Naive thymus-derived CD4-positive, alpha-beta T cell (primary cell): Measurements from ENCODE around the gene BARD1. TPM values are rescaled to one million over a fixed set of nuclear protein-coding genes. Genes with fewer than 3 reads are reported as not detected.

Experiments
- ATAC-seq: fragments of 150-1000 bp; cut with Tn5 transposase; 2 replicates; pipeline ENCODE4 v1.10.0; 2021; ENCODE audit warnings: mild to moderate bottlenecking, moderate library complexity
- CTCF ChIA-PET: fragments of 350-600 bp; sonication (Branson Sonifier 250); formaldehyde crosslinking; loops from one replicate; lab custom pipeline; 2021; ENCODE audit warnings: antibody characterized with exemption; lab: Charles Lee
- POLR2A ChIA-PET: fragments of 350-600 bp; sonication (Branson Sonifier 250); formaldehyde crosslinking; loops from one replicate; lab custom pipeline; 2021; ENCODE audit warnings: antibody characterized with exemption, inconsistent platforms; lab: Charles Lee
- DNase-seq, 9 donors: peaks; one replicate each; pipeline versions ENCODE4 v3.0.0 to v3.0.0-alpha.2; 2020 to 2022; ENCODE audit warnings: mixed read lengths in 1 of 9
- H3K27ac ChIP-seq: one replicate; pipeline ENCODE4 v1.7.0; 2013; ENCODE audit warnings: mild to moderate bottlenecking, low read depth, low read length, moderate library complexity
- H3K27me3 ChIP-seq, 2 donors: one replicate each; pipeline ENCODE4 v1.7.0; 2013; ENCODE audit warnings: low read length in 2 of 2, mild to moderate bottlenecking in 2 of 2, moderate library complexity in 2 of 2; ENCODE audit not compliant: control insufficient read depth in 2 of 2, insufficient read depth in 2 of 2
- H3K36me3 ChIP-seq, 3 experiments: 1 replicate in 2 of 3; 2 replicates in 1 of 3; pipeline ENCODE4 v1.7.0; 2013; ENCODE audit warnings: low read length in 3 of 3, mild to moderate bottlenecking in 3 of 3, moderate library complexity in 1 of 3; ENCODE audit not compliant: insufficient read depth in 3 of 3, control insufficient read depth in 2 of 3
- H3K4me1 ChIP-seq, 2 donors: one replicate each; pipeline ENCODE4 v1.7.0; 2013; ENCODE audit warnings: low read length in 2 of 2, mild to moderate bottlenecking in 2 of 2, moderate library complexity in 1 of 2; ENCODE audit not compliant: control insufficient read depth in 2 of 2, insufficient read depth in 2 of 2
- H3K4me3 ChIP-seq: 2 replicates; pipeline ENCODE4 v1.7.0; 2013; ENCODE audit warnings: mild to moderate bottlenecking, low read length
- H3K9me3 ChIP-seq, 3 experiments: 1 replicate in 2 of 3; 2 replicates in 1 of 3; pipeline ENCODE4 v1.7.0; 2013; ENCODE audit warnings: low read length in 3 of 3; ENCODE audit not compliant: control insufficient read depth in 2 of 3
- H3K27ac Mint-ChIP-seq, 9 donors: one replicate each; pipeline ENCODE4 v1.8.0; 2020 to 2022; ENCODE audit warnings: mixed read lengths in 9 of 9, mild to moderate bottlenecking in 8 of 9, moderate library complexity in 5 of 9, inconsistent platforms in 2 of 9
- H3K27me3 Mint-ChIP-seq, 5 donors: one replicate each; pipeline ENCODE4 v1.8.0; 2021 to 2022; ENCODE audit warnings: mixed read lengths in 5 of 5, mild to moderate bottlenecking in 1 of 5
- H3K36me3 Mint-ChIP-seq, 5 donors: one replicate each; pipeline ENCODE4 v1.8.0; 2020 to 2022; ENCODE audit warnings: mixed read lengths in 5 of 5, mild to moderate bottlenecking in 3 of 5, inconsistent platforms in 1 of 5
- H3K4me1 Mint-ChIP-seq, 7 donors: one replicate each; pipeline ENCODE4 v1.8.0; 2020 to 2022; ENCODE audit warnings: mixed read lengths in 7 of 7, mild to moderate bottlenecking in 3 of 7, inconsistent platforms in 1 of 7
- H3K4me3 Mint-ChIP-seq, 10 donors: one replicate each; pipeline ENCODE4 v1.8.0; 2020 to 2022; ENCODE audit warnings: mild to moderate bottlenecking in 10 of 10, mixed read lengths in 10 of 10, moderate library complexity in 6 of 10, inconsistent platforms in 2 of 10
- H3K9me3 Mint-ChIP-seq, 11 donors: one replicate each; pipeline ENCODE4 v1.8.0; 2020 to 2022; ENCODE audit warnings: mixed read lengths in 11 of 11, mild to moderate bottlenecking in 4 of 11, inconsistent platforms in 1 of 11, moderate library complexity in 1 of 11
- intact Hi-C, 2 donors: fragments of 100-400 bp; cut with micrococcal nuclease; formaldehyde crosslinking; loops; one replicate each; pipeline ENCODE4 v1.15.1; 2023
- polyA plus RNA-seq, 2 donors: library from polyadenylated mRNA; unstranded; fragments of 300-500 nt; fragmentation: Illumina TruSeq; gene quantifications; one replicate each; pipeline ENCODE4 v1.2.3, GENCODE V29; 2021
- total RNA-seq, 6 experiments: library from RNA in 5 of 6; stranded (reverse) in 5 of 6; gene quantifications; 1 replicate in 5 of 6; 2 replicates in 1 of 6; pipeline ENCODE4 v1.2.3 and lab custom pipeline; 2021 to 2026

The BARD1 gene
- total RNA-seq: 10 to 100 TPM in 1 of 5 experiments, 1 to 10 TPM in 4; 4.5 to 35.9 (median 5.4) TPM
- polyA plus RNA-seq: 1 to 10 TPM; 2.8 to 4.1 TPM
- 5.2 reads per million, percentile 25 among the genes with 10 or more reads in this experiment for total RNA-seq (lab: John Stamatoyannopoulos, UW)

DNA sequence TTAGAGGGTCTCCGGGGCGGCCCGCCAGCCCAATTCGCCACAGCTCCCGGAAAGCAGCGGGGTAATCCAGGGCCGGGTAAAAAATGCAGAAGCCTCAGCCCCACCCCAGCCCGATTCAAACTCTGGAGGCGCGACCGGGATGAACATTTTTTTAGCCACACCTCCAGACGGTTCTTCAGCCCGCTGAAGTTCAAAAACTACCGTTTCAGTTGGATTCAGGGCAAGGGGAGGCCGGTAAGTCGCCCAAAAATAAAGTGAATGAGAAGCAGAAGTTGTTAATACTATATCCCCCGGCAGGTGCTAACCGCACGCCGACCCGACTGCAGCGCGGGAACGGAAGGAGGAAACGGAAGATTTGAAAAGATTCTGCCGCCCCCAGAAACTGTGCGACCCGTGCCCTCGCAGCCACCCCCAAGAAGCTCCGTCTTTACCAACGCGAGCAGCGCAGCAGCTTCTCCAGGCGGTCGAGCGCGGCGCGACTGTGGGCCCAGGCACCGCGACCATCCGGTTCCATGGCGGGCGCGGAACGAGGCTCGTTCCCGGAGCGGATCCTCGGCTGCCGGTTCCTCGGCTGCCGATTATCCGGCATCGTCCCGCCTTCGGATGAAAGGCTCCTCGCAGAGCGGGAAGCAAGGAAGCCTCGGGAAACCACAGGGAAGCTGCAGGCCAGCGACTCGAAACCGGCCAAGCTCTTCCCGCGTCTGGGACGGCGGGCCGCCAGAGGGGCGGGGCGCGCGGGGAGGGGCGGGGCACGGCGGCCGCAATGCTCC lies at the start of gene BARD1:
Gene BARD1 (minus strand): TSS at position 703 of the 770 bp plus-strand sequence. CDS start 114 bp downstream, at position 589.
- Histone ChIP-seq H3K36me3 (peaks cover 0 to 5% (median 0%) of the 10 kb centered on the region in 3 experiments), H3K9me3 (no peaks in the 10 kb centered on the region), H3K4me1 (peaks cover 0 to 7% of the 10 kb centered on the region in 2 donors), H3K27ac (peak within 1 kb of the TSS; percentile 72), H3K27me3 (no peaks in the 10 kb centered on the region), H3K4me3 (peak within 1 kb of the TSS; percentile 75)
- H3K36me3 Mint-ChIP-seq: no peaks in the 10 kb centered on the region
- peak within 1 kb of the TSS; percentile 79 to 96 (median 89) for H3K27ac Mint-ChIP-seq
- H3K9me3 Mint-ChIP-seq: no peaks in the 10 kb centered on the region
- intact Hi-C loops: loop anchor here (1.0 to 10.0 kb wide), 16 partner anchors 9 to 1688 kb away; partner anchors contain the start of genes ATIC (in 2 of the 2), PECR (in 2 of the 2), SPAG16 (in 2 of the 2) and TMEM169 (in 2 of the 2)
- CTCF ChIA-PET: interaction anchor here (0.5 to 0.7 kb wide), 2 partner anchors 20 to 128 kb away, joined by 3 to 4 read pairs; no protein-coding TSS in a partner anchor
- DNase-seq (peak in 7 of 9 donors; percentile 51 to 63 (median 61)), ATAC-seq (peak; percentile 34)
- peaks cover 10 to 49% (median 35%) of the 10 kb centered on the region in 7 donors for H3K4me1 Mint-ChIP-seq
- POLR2A ChIA-PET: no interaction called here
- H3K27me3 Mint-ChIP-seq: peaks cover 0 to 21% (median 6%) of the 10 kb centered on the region in 5 donors
- H3K4me3 Mint-ChIP-seq: peak within 1 kb of the TSS; percentile 88 to 98 (median 96)

DNA sequence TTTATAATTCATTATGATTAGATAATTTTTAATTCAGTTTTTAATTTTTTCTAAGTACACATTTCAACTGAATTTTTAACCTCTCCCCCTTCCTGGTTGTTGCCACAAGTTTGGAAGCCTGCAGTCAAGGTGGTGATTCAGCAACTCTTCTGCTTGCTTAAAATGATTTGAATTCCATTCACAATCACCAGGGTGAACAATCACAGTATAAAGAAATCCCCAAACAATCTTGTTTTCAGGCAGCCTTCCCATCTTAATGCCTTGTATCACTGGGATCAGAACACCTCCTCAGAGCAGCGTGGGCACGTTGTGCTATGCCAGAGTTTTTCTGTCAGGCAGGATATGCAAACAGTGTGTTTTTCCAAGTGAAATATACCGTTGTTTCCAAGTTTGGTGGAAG lies 46.7 kb upstream of the BARD1 start:
- H3K27me3 Mint-ChIP-seq: peaks cover 0 to 9% (median 5%) of the 10 kb centered on the region in 5 donors
- H3K4me3 ChIP-seq: no peak overlapping the region
- H3K9me3 Mint-ChIP-seq: no peaks in the 10 kb centered on the region
- no peaks in the 10 kb centered on the region for H3K9me3 ChIP-seq
- ChIA-PET POLR2A (no interaction called here), CTCF (no interaction called here)
- H3K36me3 Mint-ChIP-seq: no peaks in the 10 kb centered on the region
- ATAC-seq: no peak
- H3K4me3 Mint-ChIP-seq: no peak overlapping the region
- H3K27ac ChIP-seq: no peak overlapping the region
- intact Hi-C loops: no loop called here
- no peak overlapping the region for H3K27ac Mint-ChIP-seq
- no peaks in the 10 kb centered on the region for H3K27me3 ChIP-seq
- no peaks in the 10 kb centered on the region for H3K4me1 Mint-ChIP-seq
- H3K4me1 ChIP-seq: no peaks in the 10 kb centered on the region
- DNase-seq: no peak
- H3K36me3 ChIP-seq: no peaks in the 10 kb centered on the region

DNA sequence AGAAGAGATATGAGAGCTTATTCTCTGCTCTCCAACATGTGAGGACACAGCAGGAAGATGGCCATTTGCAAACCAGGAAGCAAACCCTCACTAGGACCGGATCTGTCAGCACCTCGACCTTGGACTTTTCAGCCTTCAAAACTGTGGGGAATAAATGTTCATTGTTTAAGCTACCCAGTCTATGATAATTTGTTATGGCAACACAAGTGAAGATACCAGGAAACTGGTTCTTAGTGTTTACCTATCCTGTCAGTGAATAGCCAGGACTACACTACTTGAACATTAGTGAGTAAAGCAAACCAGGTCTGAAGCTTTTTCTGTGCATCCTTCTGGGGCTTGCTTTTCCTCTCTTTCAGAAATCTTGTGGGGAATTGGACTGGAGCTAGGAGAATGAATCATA lies 44.4 kb upstream of the BARD1 start:
- H3K36me3 ChIP-seq: no peaks in the 10 kb centered on the region
- DNase-seq (no peak), ATAC-seq (no peak)
- H3K27ac ChIP-seq: no peak overlapping the region
- H3K9me3 ChIP-seq: no peaks in the 10 kb centered on the region
- H3K4me3 ChIP-seq: no peak overlapping the region
- H3K4me3 Mint-ChIP-seq: no peak overlapping the region
- H3K27ac Mint-ChIP-seq: no peak overlapping the region
- no peaks in the 10 kb centered on the region for H3K4me1 Mint-ChIP-seq
- H3K27me3 Mint-ChIP-seq: peaks cover 0 to 7% (median 3%) of the 10 kb centered on the region in 5 donors
- no peaks in the 10 kb centered on the region for H3K4me1 ChIP-seq
- H3K36me3 Mint-ChIP-seq: no peaks in the 10 kb centered on the region
- ChIA-PET POLR2A (no interaction called here), CTCF (no interaction called here)
- no peaks in the 10 kb centered on the region for H3K9me3 Mint-ChIP-seq
- intact Hi-C loops: no loop called here
- no peaks in the 10 kb centered on the region for H3K27me3 ChIP-seq

DNA sequence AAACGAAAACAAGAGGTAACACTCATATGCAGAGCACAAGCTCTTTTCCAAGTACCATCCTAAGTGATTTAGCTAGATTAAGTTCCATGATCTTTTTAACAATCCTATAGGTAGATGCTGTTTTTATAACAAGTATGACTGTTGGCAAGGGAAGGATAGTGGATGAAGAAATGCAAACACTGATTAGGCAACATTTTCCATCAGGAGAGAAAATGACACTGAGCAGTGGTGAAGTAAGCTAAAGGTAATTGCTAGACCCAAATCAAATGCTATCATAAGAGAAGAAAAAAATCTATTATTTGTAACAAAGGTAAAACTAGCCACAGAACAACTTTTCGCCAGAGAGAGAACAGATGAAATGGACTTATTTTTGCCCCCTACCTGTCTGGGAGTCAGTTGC lies 34.3 kb upstream of the BARD1 start:
- Mint-ChIP-seq H3K4me3 (no peak overlapping the region), H3K9me3 (peaks cover 0 to 4% (median 0%) of the 10 kb centered on the region in 11 donors), H3K36me3 (no peaks in the 10 kb centered on the region), H3K4me1 (no peaks in the 10 kb centered on the region), H3K27me3 (peaks cover 0 to 5% (median 0%) of the 10 kb centered on the region in 5 donors), H3K27ac (no peak overlapping the region)
- no peak overlapping the region for H3K4me3 ChIP-seq
- ChIA-PET CTCF (no interaction called here), POLR2A (no interaction called here)
- H3K9me3 ChIP-seq: no peaks in the 10 kb centered on the region
- intact Hi-C loops: no loop called here
- H3K4me1 ChIP-seq: no peaks in the 10 kb centered on the region
- H3K27me3 ChIP-seq: no peaks in the 10 kb centered on the region
- DNase-seq (no peak), ATAC-seq (no peak)
- H3K27ac ChIP-seq: no peak overlapping the region
- H3K36me3 ChIP-seq: no peaks in the 10 kb centered on the region

DNA sequence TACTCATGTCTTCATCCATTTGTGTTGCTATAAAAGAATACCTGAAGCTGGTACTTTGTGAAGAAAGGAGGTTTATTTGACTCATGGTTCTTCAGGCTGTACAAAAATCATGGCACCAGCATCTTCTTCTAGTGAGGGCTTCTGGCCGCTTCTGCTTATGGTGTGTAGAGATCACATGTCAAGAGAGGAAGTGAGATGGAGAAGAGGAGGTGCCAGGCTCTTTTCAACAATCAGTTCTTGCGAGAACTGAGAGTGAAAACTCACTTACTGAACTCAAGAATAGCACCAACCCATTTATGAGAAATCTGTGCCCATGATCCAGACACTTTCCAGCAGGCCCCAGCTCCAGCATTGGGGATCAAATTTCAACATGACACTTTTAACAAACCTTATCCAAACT lies 30.0 kb upstream of the BARD1 start:
- Histone ChIP-seq H3K27me3 (no peaks in the 10 kb centered on the region), H3K27ac (no peak overlapping the region), H3K4me1 (no peaks in the 10 kb centered on the region), H3K4me3 (no peak overlapping the region), H3K36me3 (no peaks in the 10 kb centered on the region), H3K9me3 (no peaks in the 10 kb centered on the region)
- DNase-seq: no peak
- no peak overlapping the region for H3K27ac Mint-ChIP-seq
- CTCF ChIA-PET: interaction anchor here (0.7 kb wide), 1 partner anchor 423 kb away, joined by 3 read pairs; no protein-coding TSS in a partner anchor
- POLR2A ChIA-PET: no interaction called here
- H3K9me3 Mint-ChIP-seq: peaks cover 0 to 4% (median 0%) of the 10 kb centered on the region in 11 donors
- H3K27me3 Mint-ChIP-seq: no peaks in the 10 kb centered on the region
- ATAC-seq: no peak
- no peaks in the 10 kb centered on the region for H3K4me1 Mint-ChIP-seq
- no peak overlapping the region for H3K4me3 Mint-ChIP-seq
- no peaks in the 10 kb centered on the region for H3K36me3 Mint-ChIP-seq
- intact Hi-C loops: no loop called here

DNA sequence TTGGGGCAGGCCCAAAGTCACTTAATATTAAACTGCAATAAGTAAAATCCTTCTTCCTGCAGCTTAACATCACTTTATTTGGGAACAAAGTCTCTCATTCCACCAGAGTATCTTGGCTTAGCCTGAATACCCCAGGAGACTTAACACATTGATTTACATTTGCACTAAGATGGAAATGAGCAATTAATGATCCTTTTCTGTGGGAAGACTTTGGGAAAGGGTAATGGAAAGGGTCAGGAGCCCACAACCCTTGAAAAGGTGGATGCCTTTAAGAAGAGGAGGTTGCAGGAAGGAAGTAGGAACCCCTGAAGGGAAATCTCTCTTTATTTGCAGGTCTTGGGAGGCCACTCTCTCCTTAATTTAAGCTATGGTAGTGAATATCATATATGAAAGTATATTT lies 28.0 kb upstream of the BARD1 start:
- H3K27ac ChIP-seq: no peak overlapping the region
- H3K27me3 ChIP-seq: no peaks in the 10 kb centered on the region
- no peaks in the 10 kb centered on the region for H3K9me3 ChIP-seq
- Mint-ChIP-seq H3K36me3 (no peaks in the 10 kb centered on the region), H3K4me3 (no peak overlapping the region), H3K27me3 (no peaks in the 10 kb centered on the region), H3K27ac (no peak overlapping the region), H3K9me3 (peaks cover 0 to 4% (median 0%) of the 10 kb centered on the region in 11 donors), H3K4me1 (no peaks in the 10 kb centered on the region)
- H3K4me1 ChIP-seq: no peaks in the 10 kb centered on the region
- H3K4me3 ChIP-seq: no peak overlapping the region
- ATAC-seq (no peak), DNase-seq (no peak)
- no peaks in the 10 kb centered on the region for H3K36me3 ChIP-seq
- intact Hi-C loops: no loop called here
- POLR2A ChIA-PET: no interaction called here
- CTCF ChIA-PET: interaction anchor here (0.8 kb wide), 1 partner anchor 11 kb away, joined by 11 read pairs; no protein-coding TSS in a partner anchor
